Esophagus muscularis mucosa (tissue), 4 donors: ENCODE data around the gene COL5A1. TPM values are rescaled to one million over a fixed set of nuclear protein-coding genes. Genes with fewer than 3 reads are reported as not detected.

Experiments used
- DNase-seq: peaks from one replicate; pipeline ENCODE4 v3.0.0-alpha.2; 2017; ENCODE audit errors: extremely low spot score
- H3K27ac ChIP-seq, 4 donors: fragments of 200-600 bp; sonication (generic); replicated peaks in 1 of 4; 1 replicate in 3 of 4; 2 replicates in 1 of 4; pipeline ENCODE4 v1.5.1; 2016 to 2019; ENCODE audit warnings: mild to moderate bottlenecking in 1 of 4
- H3K27me3 ChIP-seq, 4 donors: fragments of 200-600 bp; sonication (generic); one replicate each; pipeline versions ENCODE4 v1.5.1 to v1.6.0; 2016 to 2019
- H3K36me3 ChIP-seq, 4 donors: fragments of 200-600 bp; sonication (generic); one replicate each; pipeline ENCODE4 v1.5.1; 2016 to 2019
- H3K4me1 ChIP-seq, 4 donors: fragments of 200-600 bp; sonication (generic); one replicate each; pipeline ENCODE4 v1.5.1; 2016 to 2019
- H3K4me3 ChIP-seq, 4 donors: fragments of 200-600 bp; sonication (generic); 1 replicate in 2 of 4; 2 replicates in 2 of 4; pipeline ENCODE4 v1.5.1; 2016 to 2019; ENCODE audit warnings: mild to moderate bottlenecking in 4 of 4, moderate library complexity in 1 of 4
- H3K9me3 ChIP-seq, 4 donors: fragments of 200-600 bp; sonication (generic); 1 replicate in 3 of 4; 2 replicates in 1 of 4; pipeline ENCODE4 v1.5.1; 2016 to 2019
- EP300 ChIP-seq: sonication (generic); formaldehyde crosslinking; IDR thresholded peaks from one replicate; pipeline ENCODE4 v1.6.1; 2017; ENCODE audit warnings: antibody characterized with exemption
- POLR2A ChIP-seq: fragments of 450-650 bp; IDR thresholded peaks from one replicate; pipeline ENCODE4 v1.6.1; 2017; ENCODE audit warnings: antibody characterized with exemption, moderate library complexity, mild to moderate bottlenecking, low read depth
- POLR2AphosphoS5 ChIP-seq, 2 donors: sonication (generic); formaldehyde crosslinking; IDR thresholded peaks; one replicate each; pipeline ENCODE4 v1.6.1; 2017; ENCODE audit warnings: antibody characterized with exemption in 2 of 2
- WGBS: methylation state at CpG from one replicate; pipeline ENCODE4 v1.1.5; 2018; 5-methylcytosine and 5-hydroxymethylcytosine counted together
- intact Hi-C: fragments of 100-400 bp; cut with DNase I; formaldehyde crosslinking; loops from one replicate; pipeline ENCODE4 v1.15.1; 2023
- total RNA-seq, 4 donors: library from RNA; depleted of rRNA; stranded (reverse); fragments of >200 nt; gene quantifications; one replicate each; pipeline versions ENCODE4 v1.1.0 to v1.2.1, GENCODE V29; 2016
- TF ChIP-seq, protein P1 (sequence below), 3 experiments: fragments of 200-600 bp in 2 of 3; fragments of 450-650 bp in 1 of 3; sonication (generic) in 2 of 3; IDR thresholded peaks; one replicate each; pipeline ENCODE4 v1.5.1; 2017 to 2019; ENCODE audit warnings: antibody characterized with exemption in 3 of 3, mild to moderate bottlenecking in 2 of 3, moderate library complexity in 1 of 3

COL5A1 gene
- total RNA-seq, 4 donors from 2014 or later, result 36.0 to 89.5 (median 56.4) TPM

- H3K27me3 ChIP-seq, result no peaks in the 10 kb centered on the region
- no peak for DNase-seq
- no peak overlapping the region for H3K4me3 ChIP-seq
- TF ChIP-seq POLR2A, result no peak
- TF ChIP-seq, protein P1, sequence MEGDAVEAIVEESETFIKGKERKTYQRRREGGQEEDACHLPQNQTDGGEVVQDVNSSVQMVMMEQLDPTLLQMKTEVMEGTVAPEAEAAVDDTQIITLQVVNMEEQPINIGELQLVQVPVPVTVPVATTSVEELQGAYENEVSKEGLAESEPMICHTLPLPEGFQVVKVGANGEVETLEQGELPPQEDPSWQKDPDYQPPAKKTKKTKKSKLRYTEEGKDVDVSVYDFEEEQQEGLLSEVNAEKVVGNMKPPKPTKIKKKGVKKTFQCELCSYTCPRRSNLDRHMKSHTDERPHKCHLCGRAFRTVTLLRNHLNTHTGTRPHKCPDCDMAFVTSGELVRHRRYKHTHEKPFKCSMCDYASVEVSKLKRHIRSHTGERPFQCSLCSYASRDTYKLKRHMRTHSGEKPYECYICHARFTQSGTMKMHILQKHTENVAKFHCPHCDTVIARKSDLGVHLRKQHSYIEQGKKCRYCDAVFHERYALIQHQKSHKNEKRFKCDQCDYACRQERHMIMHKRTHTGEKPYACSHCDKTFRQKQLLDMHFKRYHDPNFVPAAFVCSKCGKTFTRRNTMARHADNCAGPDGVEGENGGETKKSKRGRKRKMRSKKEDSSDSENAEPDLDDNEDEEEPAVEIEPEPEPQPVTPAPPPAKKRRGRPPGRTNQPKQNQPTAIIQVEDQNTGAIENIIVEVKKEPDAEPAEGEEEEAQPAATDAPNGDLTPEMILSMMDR (IDR thresholded peaks at IDR 0.05), result no peak
- no peaks in the 10 kb centered on the region for H3K9me3 ChIP-seq
- no peak overlapping the region for H3K27ac ChIP-seq
- intact Hi-C loops, result no loop called here
- peaks cover 0 to 9% (median 0%) of the 10 kb centered on the region in 4 donors for H3K4me1 ChIP-seq
- peaks cover 7 to 98% (median 70%) of the 10 kb centered on the region in 4 donors for H3K36me3 ChIP-seq
- 89% methylated on average over 11 of the region's 11 CpGs for WGBS
Observed at GRCh38 chr9:134828892-134829291, 187.3 kb downstream of the COL5A1 start.

- Histone ChIP-seq H3K27me3 (no peaks in the 10 kb centered on the region), H3K27ac (no peak overlapping the region), H3K4me3 (no peak overlapping the region), H3K9me3 (no peaks in the 10 kb centered on the region), H3K4me1 (peaks cover 0 to 12% (median 0%) of the 10 kb centered on the region in 4 donors), H3K36me3 (peaks cover 7 to 98% (median 67%) of the 10 kb centered on the region in 4 donors)
- TF ChIP-seq POLR2A (no peak), EP300 (no peak), POLR2AphosphoS5 (IDR thresholded peaks at IDR 0.05) (no peak)
- TF ChIP-seq, protein P1 (IDR thresholded peaks at IDR 0.05), result no peak
- DNase-seq, result no peak
- WGBS, result 87% methylated on average over 24 of the region's 35 CpGs
- intact Hi-C loops, result no loop called here
Observed at GRCh38 chr9:134829356-134829937, 187.8 kb downstream of the COL5A1 start.

DNA sequence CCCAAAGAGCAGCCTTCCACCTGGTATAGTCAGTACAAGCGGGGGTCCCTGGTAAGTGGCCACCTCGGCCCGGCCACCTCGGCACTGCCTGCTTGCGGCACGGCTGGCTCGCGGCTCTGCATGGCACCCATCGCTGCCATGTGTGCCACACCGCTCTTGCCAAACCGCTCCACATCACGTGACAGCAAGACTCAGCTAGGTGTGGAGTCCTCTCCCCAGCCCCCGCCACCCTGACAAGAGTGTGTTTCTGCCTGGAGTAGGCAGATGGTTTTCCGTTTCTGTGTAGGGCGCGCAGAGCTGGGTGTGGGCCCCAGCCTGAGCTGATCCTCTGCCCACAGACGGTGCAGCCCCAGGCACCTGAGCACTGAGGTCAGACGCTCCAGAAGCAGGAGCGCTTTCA lies 188.5 kb downstream of the COL5A1 start:
- no peaks in the 10 kb centered on the region for H3K27me3 ChIP-seq
- TF ChIP-seq POLR2AphosphoS5 (IDR thresholded peaks at IDR 0.05) (no peak), POLR2A (no peak), EP300 (no peak)
- TF ChIP-seq, protein P1 (IDR thresholded peaks at IDR 0.05), result no peak
- no peak overlapping the region for H3K4me3 ChIP-seq
- intact Hi-C loops, result no loop called here
- DNase-seq, result no peak
- peaks cover 7 to 98% (median 64%) of the 10 kb centered on the region in 4 donors for H3K36me3 ChIP-seq
- peaks cover 0 to 14% (median 5%) of the 10 kb centered on the region in 4 donors for H3K4me1 ChIP-seq
- H3K9me3 ChIP-seq, result no peaks in the 10 kb centered on the region
- no peak overlapping the region for H3K27ac ChIP-seq
- 89% methylated on average over 12 of the region's 19 CpGs for WGBS

- intact Hi-C loops, result no loop called here
Observed at GRCh38 chr9:134830926-134831720, 189.5 kb downstream of the COL5A1 start.

More at GRCh38 chr9:134830926-134831720, 189.5 kb downstream of the COL5A1 start:
- H3K4me3 ChIP-seq, result no peak overlapping the region
- peaks cover 4 to 98% (median 62%) of the 10 kb centered on the region in 4 donors for H3K36me3 ChIP-seq
- no peaks in the 10 kb centered on the region for H3K27me3 ChIP-seq
- TF ChIP-seq POLR2A, result no peak
- TF ChIP-seq EP300, result no peak
- TF ChIP-seq, protein P1 (IDR thresholded peaks at IDR 0.05), result no peak
- TF ChIP-seq POLR2AphosphoS5 (IDR thresholded peaks at IDR 0.05), result no peak
- DNase-seq, result no peak
- no peak overlapping the region for H3K27ac ChIP-seq
- WGBS, result 83% methylated on average over 18 of the region's 21 CpGs
- H3K4me1 ChIP-seq, result peaks cover 0 to 20% (median 8%) of the 10 kb centered on the region in 4 donors
- H3K9me3 ChIP-seq, result no peaks in the 10 kb centered on the region
